IPS-18a (cell line): Measurements from ENCODE around the gene SELENOI.
A peak's percentile ranks its signal among the peaks of the same experiment; 100 is the strongest.
"Not testable (repeated sequence)": the region's sequence is repeated elsewhere in the genome, so short reads cannot be mapped to it uniquely, and the experiment has no call there.

ENCODE experiments used
- H3K27ac ChIP-seq: one replicate; pipeline ENCODE4 v1.5.1; 2013; ENCODE audit warnings: low read length
- H3K27me3 ChIP-seq: one replicate; pipeline ENCODE4 v1.6.1; 2013; ENCODE audit warnings: mild to moderate bottlenecking, low read length; ENCODE audit not compliant: control insufficient read depth, insufficient read depth
- H3K36me3 ChIP-seq: one replicate; pipeline ENCODE4 v1.6.1; 2013; ENCODE audit warnings: low read depth, low read length; ENCODE audit not compliant: control insufficient read depth
- H3K4me1 ChIP-seq: one replicate; pipeline ENCODE4 v1.6.1; 2013; ENCODE audit warnings: low read depth, low read length; ENCODE audit not compliant: control insufficient read depth
- H3K4me3 ChIP-seq: one replicate; pipeline ENCODE4 v1.5.1; 2013; ENCODE audit warnings: low read length
- H3K9ac ChIP-seq: one replicate; pipeline ENCODE4 v1.6.1; 2013; ENCODE audit warnings: mild to moderate bottlenecking, low read length, moderate library complexity
- H3K9me3 ChIP-seq: one replicate; pipeline ENCODE4 v1.6.1; 2013; ENCODE audit warnings: low read depth, low read length; ENCODE audit not compliant: control insufficient read depth

Gene SELENOI

GRCh38 chr2:26346454-26347053 is 611 bp downstream of the SELENOI start, which contains the start of gene ADGRF3:
Gene ADGRF3, minus strand, starts transcription at chr2:26346789. Its CDS starts 555 bp downstream, at chr2:26346234.
- H3K27ac ChIP-seq = peak within 1 kb of the TSS; percentile 87
- H3K27me3 ChIP-seq = no peaks in the 10 kb centered on the region
- H3K4me3 ChIP-seq = peak within 1 kb of the TSS; percentile 97
- peak within 1 kb of the TSS; percentile 97 for H3K9ac ChIP-seq
- H3K36me3 ChIP-seq = no peaks in the 10 kb centered on the region
- H3K9me3 ChIP-seq = no peaks in the 10 kb centered on the region
- H3K4me1 ChIP-seq = peaks cover 16% of the 10 kb centered on the region

- Histone ChIP-seq H3K27ac (no peak overlapping the region), H3K36me3 (no peaks in the 10 kb centered on the region), H3K4me3 (peak overlapping the region; percentile 97), H3K9me3 (no peaks in the 10 kb centered on the region), H3K9ac (peak overlapping the region; percentile 50), H3K27me3 (no peaks in the 10 kb centered on the region), H3K4me1 (peaks cover 16% of the 10 kb centered on the region)
Measured at GRCh38 chr2:26347286-26347865, 1.4 kb downstream of the SELENOI start.

- Histone ChIP-seq H3K4me1 (peaks cover 9% of the 10 kb centered on the region), H3K27ac (no peak overlapping the region), H3K4me3 (no peak overlapping the region), H3K27me3 (no peaks in the 10 kb centered on the region), H3K9ac (no peak overlapping the region), H3K9me3 (no peaks in the 10 kb centered on the region), H3K36me3 (no peaks in the 10 kb centered on the region)
Measured at GRCh38 chr2:26349690-26350089, 3.7 kb downstream of the SELENOI start.

- no peak overlapping the region for H3K9ac ChIP-seq
- H3K4me1 ChIP-seq = peaks cover 17% of the 10 kb centered on the region
- H3K36me3 ChIP-seq = no peaks in the 10 kb centered on the region
- no peaks in the 10 kb centered on the region for H3K27me3 ChIP-seq
- H3K27ac ChIP-seq = no peak overlapping the region
- H3K4me3 ChIP-seq = no peak overlapping the region
- H3K9me3 ChIP-seq = no peaks in the 10 kb centered on the region
Measured at GRCh38 chr2:26351375-26352090, 5.6 kb downstream of the SELENOI start.

GRCh38 chr2:26352892-26353291 is 6.9 kb downstream of the SELENOI start:
- H3K4me3 ChIP-seq = no peak overlapping the region
- no peaks in the 10 kb centered on the region for H3K36me3 ChIP-seq
- H3K4me1 ChIP-seq = peaks cover 11% of the 10 kb centered on the region
- no peak overlapping the region for H3K27ac ChIP-seq
- no peaks in the 10 kb centered on the region for H3K27me3 ChIP-seq
- H3K9ac ChIP-seq = no peak overlapping the region
- no peaks in the 10 kb centered on the region for H3K9me3 ChIP-seq

- not testable (repeated sequence) for H3K27ac ChIP-seq, H3K9me3 ChIP-seq, H3K36me3 ChIP-seq, H3K27me3 ChIP-seq, H3K9ac ChIP-seq, H3K4me3 ChIP-seq
- H3K4me1 ChIP-seq = peaks cover 11% of the 10 kb centered on the region
Measured at GRCh38 chr2:26354469-26354868, 8.5 kb downstream of the SELENOI start.

- no peaks in the 10 kb centered on the region for H3K9me3 ChIP-seq
- H3K27ac ChIP-seq = peak overlapping the region; percentile 38
- no peaks in the 10 kb centered on the region for H3K36me3 ChIP-seq
- H3K4me1 ChIP-seq = peaks cover 11% of the 10 kb centered on the region
- no peaks in the 10 kb centered on the region for H3K27me3 ChIP-seq
- no peak overlapping the region for H3K4me3 ChIP-seq
- no peak overlapping the region for H3K9ac ChIP-seq
Measured at GRCh38 chr2:26355038-26355995, 9.4 kb downstream of the SELENOI start.

- no peaks in the 10 kb centered on the region for H3K27me3 ChIP-seq
- no peaks in the 10 kb centered on the region for H3K36me3 ChIP-seq
- no peak overlapping the region for H3K9ac ChIP-seq
- H3K4me3 ChIP-seq = no peak overlapping the region
- H3K27ac ChIP-seq = no peak overlapping the region
- H3K4me1 ChIP-seq = peaks cover 11% of the 10 kb centered on the region
- no peaks in the 10 kb centered on the region for H3K9me3 ChIP-seq
Measured at GRCh38 chr2:26356111-26356510, 10.2 kb downstream of the SELENOI start.

GRCh38 chr2:26356771-26357170 is 10.8 kb downstream of the SELENOI start:
- no peaks in the 10 kb centered on the region for H3K27me3 ChIP-seq
- H3K36me3 ChIP-seq = no peaks in the 10 kb centered on the region
- H3K9ac ChIP-seq = no peak overlapping the region
- H3K9me3 ChIP-seq = no peaks in the 10 kb centered on the region
- H3K4me3 ChIP-seq = no peak overlapping the region
- H3K4me1 ChIP-seq = peaks cover 11% of the 10 kb centered on the region
- no peak overlapping the region for H3K27ac ChIP-seq

GRCh38 chr2:26359886-26360473 is 14.0 kb downstream of the SELENOI start:
- no peaks in the 10 kb centered on the region for H3K9me3 ChIP-seq
- H3K27ac ChIP-seq = no peak overlapping the region
- no peaks in the 10 kb centered on the region for H3K36me3 ChIP-seq
- H3K4me1 ChIP-seq = peaks cover 8% of the 10 kb centered on the region
- no peaks in the 10 kb centered on the region for H3K27me3 ChIP-seq
- H3K4me3 ChIP-seq = no peak overlapping the region
- no peak overlapping the region for H3K9ac ChIP-seq

GRCh38 chr2:26363323-26363722 is 17.4 kb downstream of the SELENOI start:
- no peak overlapping the region for H3K27ac ChIP-seq
- H3K4me3 ChIP-seq = no peak overlapping the region
- H3K27me3 ChIP-seq = no peaks in the 10 kb centered on the region
- H3K9me3 ChIP-seq = no peaks in the 10 kb centered on the region
- H3K36me3 ChIP-seq = peaks cover 18% of the 10 kb centered on the region
- H3K9ac ChIP-seq = no peak overlapping the region
- no peaks in the 10 kb centered on the region for H3K4me1 ChIP-seq
